ENCODE data around the gene FAM114A2.

Gene FAM114A2

GRCh38 chr5:153983885-153984284 is 54.8 kb downstream of the FAM114A2 start:
- DNase-seq (ENCODE audit: low read depth in 2 of 2): no peak

- no peak for DNase-seq (ENCODE audit: low read depth in 2 of 2)
Observed at GRCh38 chr5:153981905-153982605, 56.7 kb downstream of the FAM114A2 start.

GRCh38 chr5:153979028-153979783 is 59.5 kb downstream of the FAM114A2 start:
- DNase-seq (ENCODE audit: low read depth in 2 of 2): no peak

GRCh38 chr5:153974813-153975163 is 63.9 kb downstream of the FAM114A2 start:
- no peak for DNase-seq (ENCODE audit: low read depth in 2 of 2)

GRCh38 chr5:153974131-153974812 is 64.4 kb downstream of the FAM114A2 start:
- DNase-seq (ENCODE audit: low read depth in 2 of 2): no peak

- DNase-seq (ENCODE audit: low read depth in 2 of 2): no peak
Observed at GRCh38 chr5:153972240-153972639, 66.5 kb downstream of the FAM114A2 start.

- DNase-seq (ENCODE audit: low read depth in 2 of 2): no peak
Observed at GRCh38 chr5:153970496-153970895, 68.2 kb downstream of the FAM114A2 start.

- no peak for DNase-seq (ENCODE audit: low read depth in 2 of 2)
Observed at GRCh38 chr5:153969563-153969895, 69.2 kb downstream of the FAM114A2 start.

- no peak for DNase-seq (ENCODE audit: low read depth in 2 of 2)
Observed at GRCh38 chr5:153968761-153969562, 69.7 kb downstream of the FAM114A2 start.

- DNase-seq (ENCODE audit: low read depth in 2 of 2): no peak
Observed at GRCh38 chr5:153964880-153965645, 73.6 kb downstream of the FAM114A2 start.

- no peak for DNase-seq (ENCODE audit: low read depth in 2 of 2)
Observed at GRCh38 chr5:153964191-153964879, 74.4 kb downstream of the FAM114A2 start.

- peak; percentile 6 to 12 for DNase-seq (ENCODE audit: low read depth in 2 of 2)
Observed at GRCh38 chr5:153960269-153961215, 78.2 kb downstream of the FAM114A2 start.

- DNase-seq (ENCODE audit: low read depth in 2 of 2): no peak
Observed at GRCh38 chr5:153959134-153959957, 79.4 kb downstream of the FAM114A2 start.

GRCh38 chr5:153957205-153957604 is 81.5 kb downstream of the FAM114A2 start:
- no peak for DNase-seq (ENCODE audit: low read depth in 2 of 2)

- DNase-seq (ENCODE audit: low read depth in 2 of 2): no peak
Observed at GRCh38 chr5:153953411-153953810, 85.3 kb downstream of the FAM114A2 start.

- no peak for DNase-seq (ENCODE audit: low read depth in 2 of 2)
Observed at GRCh38 chr5:153952893-153953292, 85.8 kb downstream of the FAM114A2 start.

- no peak for DNase-seq (ENCODE audit: low read depth in 2 of 2)
Observed at GRCh38 chr5:153952057-153952456, 86.7 kb downstream of the FAM114A2 start.

- no peak for DNase-seq (ENCODE audit: low read depth in 2 of 2)
Observed at GRCh38 chr5:153941265-153941664, 97.4 kb downstream of the FAM114A2 start.

All from stimulated activated CD8-positive, alpha-beta memory T cell treated with anti-CD3 and anti-CD28 coated beads, Interleukin-2, amount 100 ng/mL, for 1 hour (primary cell).